Panc1 (cell line): ENCODE measurements around the gene PAH. TPM values are rescaled to one million over a fixed set of nuclear protein-coding genes. Genes with fewer than 3 reads are reported as not detected.

Experiments used
- ATAC-seq: fragments of 200-7000 bp; cut with Tn5 transposase; 2 replicates; pipeline ENCODE4 v1.9.1; 2020; ENCODE audit warnings: mild to moderate bottlenecking, moderate library complexity
- BruUV-seq: library from RNA; stranded (reverse); fragments of 400-500 nt; replicated peaks from 2 replicates; lab custom pipeline; 2021; lab: Mats Ljungman, UMichigan
- CTCF ChIA-PET: fragments of 300-600 bp; sonication (Branson Sonifier 250); formaldehyde crosslinking; loops from one replicate; lab custom pipeline; 2022; ENCODE audit warnings: antibody characterized with exemption; lab: Charles Lee
- POLR2A ChIA-PET: fragments of 300-600 bp; sonication (Branson Sonifier 250); formaldehyde crosslinking; loops from one replicate; lab custom pipeline; 2022; ENCODE audit warnings: antibody characterized with exemption; lab: Charles Lee
- DNase-seq: peaks from one replicate; pipeline ENCODE4 v3.0.0-alpha.2; 2010; ENCODE audit warnings: low read depth, low spot score
- H3K27ac ChIP-seq: 2 replicates; pipeline ENCODE4 v1.5.1; 2011; ENCODE audit warnings: mild to moderate bottlenecking, low read length, inconsistent platforms
- H3K27me3 ChIP-seq: fragments of 200-500 bp; sonication (Bioruptor generic); 2 replicates; pipeline ENCODE4 v1.6.0; 2014; ENCODE audit warnings: low read length, inconsistent platforms; ENCODE audit not compliant: control insufficient read depth, insufficient read depth
- H3K36me3 ChIP-seq: fragments of 200-500 bp; sonication (Bioruptor generic); 2 replicates; pipeline ENCODE4 v1.5.1; 2014; ENCODE audit warnings: inconsistent platforms, mild to moderate bottlenecking, low read length, moderate library complexity; ENCODE audit not compliant: control insufficient read depth, insufficient read depth
- H3K4me1 ChIP-seq: 2 replicates; pipeline ENCODE4 v1.5.1; 2011; ENCODE audit warnings: inconsistent platforms, mild to moderate bottlenecking, low read length, moderate library complexity; ENCODE audit not compliant: control insufficient read depth, insufficient read depth
- H3K4me3 ChIP-seq, 2 experiments: 2 replicates each; pipeline ENCODE4 v1.5.1; 2011 to 2012; ENCODE audit warnings: low read depth in 2 of 2, low read length in 2 of 2, mild to moderate bottlenecking in 2 of 2, inconsistent platforms in 1 of 2, moderate library complexity in 1 of 2
- H3K9me3 ChIP-seq: fragments of 200-500 bp; sonication (Bioruptor generic); 2 replicates; pipeline ENCODE4 v1.5.1; 2014; ENCODE audit warnings: low read depth, mild to moderate bottlenecking, inconsistent platforms, low read length, moderate library complexity; ENCODE audit not compliant: control insufficient read depth, insufficient read depth
- CTCF ChIP-seq: fragments of 450-650 bp; IDR thresholded peaks from 2 replicates; pipeline ENCODE4 v1.5.1; 2017; ENCODE audit warnings: mild to moderate bottlenecking
- POLR2AphosphoS5 ChIP-seq: IDR thresholded peaks from 2 replicates; pipeline ENCODE4 v1.6.1; 2012; ENCODE audit warnings: mild to moderate bottlenecking, low read depth, low read length, moderate library complexity
- SIN3A ChIP-seq: IDR thresholded peaks from 2 replicates; pipeline ENCODE4 v1.6.1; 2012; ENCODE audit warnings: low read depth, mild to moderate bottlenecking, low read length, moderate library complexity, borderline replicate concordance; ENCODE audit not compliant: insufficient read depth
- TCF7L2 ChIP-seq: IDR thresholded peaks from 2 replicates; pipeline ENCODE4 v1.6.1; 2011; ENCODE audit warnings: mild to moderate bottlenecking, low read depth, low read length, inconsistent platforms
- in situ Hi-C: cut with HindIII; loops from 2 replicates; pipeline ENCODE4 v1.10.0; 2016; ENCODE audit warnings: low sequenced_read_pairs, low pct_unique_long_range_greater_than_20kb
- intact Hi-C: fragments of 100-400 bp; cut with micrococcal nuclease; formaldehyde crosslinking; loops from one replicate; pipeline ENCODE4 v1.10.0; 2022; ENCODE audit not compliant: unreplicated experiment
- total RNA-seq: library from RNA; stranded (reverse); gene quantifications from one replicate; pipeline ENCODE4 v1.2.1, GENCODE V29; 2021; ENCODE audit not compliant: unreplicated experiment
- TF ChIP-seq, protein P1 (sequence below), 2 experiments: IDR thresholded peaks; 2 replicates each; pipeline ENCODE4 v1.6.1; 2011 to 2012; ENCODE audit warnings: low read depth in 2 of 2, control low read depth in 1 of 2, low read length in 1 of 2, mild to moderate bottlenecking in 1 of 2, moderate library complexity in 1 of 2; ENCODE audit not compliant: insufficient read depth in 1 of 2

PAH gene
- total RNA-seq, 1 experiment from 2014 or later = 0.51 TPM

DNA sequence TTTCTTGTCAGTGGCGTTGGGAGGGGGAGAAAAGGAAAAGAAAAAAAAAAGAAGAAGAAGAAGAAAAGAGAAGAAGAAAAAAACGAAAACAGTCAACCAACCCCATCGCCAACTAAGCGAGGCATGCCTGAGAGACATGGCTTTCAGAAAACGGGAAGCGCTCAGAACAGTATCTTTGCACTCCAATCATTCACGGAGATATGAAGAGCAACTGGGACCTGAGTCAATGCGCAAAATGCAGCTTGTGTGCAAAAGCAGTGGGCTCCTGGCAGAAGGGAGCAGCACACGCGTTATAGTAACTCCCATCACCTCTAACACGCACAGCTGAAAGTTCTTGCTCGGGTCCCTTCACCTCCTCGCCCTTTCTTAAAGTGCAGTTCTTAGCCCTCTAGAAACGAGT lies 42.3 kb upstream of the PAH start:
- intact Hi-C loops = no loop called here
- H3K4me1 ChIP-seq = no peaks in the 10 kb centered on the region
- H3K27me3 ChIP-seq = peaks cover 22% of the 10 kb centered on the region
- BruUV-seq = no TSS peak
- no peaks in the 10 kb centered on the region for H3K36me3 ChIP-seq
- H3K9me3 ChIP-seq = no peaks in the 10 kb centered on the region
- in situ Hi-C loops = no loop called here
- DNase-seq (no peak), ATAC-seq (no peak)
- POLR2A ChIA-PET = no interaction called here
- no peak overlapping the region for H3K4me3 ChIP-seq
- CTCF ChIA-PET = no interaction called here
- H3K27ac ChIP-seq = no peak overlapping the region
- TF ChIP-seq POLR2AphosphoS5 = no peak
- TF ChIP-seq, protein P1, sequence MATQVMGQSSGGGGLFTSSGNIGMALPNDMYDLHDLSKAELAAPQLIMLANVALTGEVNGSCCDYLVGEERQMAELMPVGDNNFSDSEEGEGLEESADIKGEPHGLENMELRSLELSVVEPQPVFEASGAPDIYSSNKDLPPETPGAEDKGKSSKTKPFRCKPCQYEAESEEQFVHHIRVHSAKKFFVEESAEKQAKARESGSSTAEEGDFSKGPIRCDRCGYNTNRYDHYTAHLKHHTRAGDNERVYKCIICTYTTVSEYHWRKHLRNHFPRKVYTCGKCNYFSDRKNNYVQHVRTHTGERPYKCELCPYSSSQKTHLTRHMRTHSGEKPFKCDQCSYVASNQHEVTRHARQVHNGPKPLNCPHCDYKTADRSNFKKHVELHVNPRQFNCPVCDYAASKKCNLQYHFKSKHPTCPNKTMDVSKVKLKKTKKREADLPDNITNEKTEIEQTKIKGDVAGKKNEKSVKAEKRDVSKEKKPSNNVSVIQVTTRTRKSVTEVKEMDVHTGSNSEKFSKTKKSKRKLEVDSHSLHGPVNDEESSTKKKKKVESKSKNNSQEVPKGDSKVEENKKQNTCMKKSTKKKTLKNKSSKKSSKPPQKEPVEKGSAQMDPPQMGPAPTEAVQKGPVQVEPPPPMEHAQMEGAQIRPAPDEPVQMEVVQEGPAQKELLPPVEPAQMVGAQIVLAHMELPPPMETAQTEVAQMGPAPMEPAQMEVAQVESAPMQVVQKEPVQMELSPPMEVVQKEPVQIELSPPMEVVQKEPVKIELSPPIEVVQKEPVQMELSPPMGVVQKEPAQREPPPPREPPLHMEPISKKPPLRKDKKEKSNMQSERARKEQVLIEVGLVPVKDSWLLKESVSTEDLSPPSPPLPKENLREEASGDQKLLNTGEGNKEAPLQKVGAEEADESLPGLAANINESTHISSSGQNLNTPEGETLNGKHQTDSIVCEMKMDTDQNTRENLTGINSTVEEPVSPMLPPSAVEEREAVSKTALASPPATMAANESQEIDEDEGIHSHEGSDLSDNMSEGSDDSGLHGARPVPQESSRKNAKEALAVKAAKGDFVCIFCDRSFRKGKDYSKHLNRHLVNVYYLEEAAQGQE (IDR thresholded peaks at IDR 0.05; ENCODE audit: insufficient read depth in 1 of 2, low read depth in 2 of 2, low read length in 1 of 2) = no peak
- no peak for TF ChIP-seq TCF7L2
- no peak for TF ChIP-seq SIN3A
- no peak for TF ChIP-seq CTCF

DNA sequence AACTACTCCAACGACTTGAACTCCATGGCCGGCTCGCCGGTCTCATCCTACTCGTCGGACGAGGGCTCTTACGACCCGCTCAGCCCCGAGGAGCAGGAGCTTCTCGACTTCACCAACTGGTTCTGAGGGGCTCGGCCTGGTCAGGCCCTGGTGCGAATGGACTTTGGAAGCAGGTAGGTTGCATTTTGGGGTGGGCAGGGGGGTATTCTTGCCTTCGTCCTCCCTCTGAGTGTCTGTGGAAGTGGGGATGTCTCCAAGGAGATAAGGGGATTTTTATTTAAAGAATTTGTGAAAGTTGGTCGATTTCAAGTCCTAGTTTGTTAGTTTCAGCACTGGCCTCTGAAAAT lies 41.8 kb upstream of the PAH start:
- no peaks in the 10 kb centered on the region for H3K9me3 ChIP-seq
- intact Hi-C loops = no loop called here
- H3K36me3 ChIP-seq = no peaks in the 10 kb centered on the region
- peaks cover 19% of the 10 kb centered on the region for H3K27me3 ChIP-seq
- BruUV-seq = no TSS peak
- no peaks in the 10 kb centered on the region for H3K4me1 ChIP-seq
- no peak overlapping the region for H3K27ac ChIP-seq
- DNase-seq = no peak
- ATAC-seq = no peak
- in situ Hi-C loops = no loop called here
- no peak overlapping the region for H3K4me3 ChIP-seq
- ChIA-PET CTCF (no interaction called here), POLR2A (no interaction called here)
- no peak for TF ChIP-seq SIN3A
- no peak for TF ChIP-seq POLR2AphosphoS5
- no peak for TF ChIP-seq CTCF
